SU-DHL-6 (cell line): ENCODE data around the gene SPINK14.

Experiments
- H2AFZ ChIP-seq: fragments of 200-600 bp; sonication (generic); 2 replicates; pipeline ENCODE4 v1.6.1; 2014; ENCODE audit warnings: low read depth, mild to moderate bottlenecking, moderate library complexity, mixed read lengths, antibody characterized with exemption, low read length; ENCODE audit not compliant: severe bottlenecking
- H3F3A ChIP-seq: fragments of 200-600 bp; shearing (Covaris generic); 2 replicates; pipeline ENCODE4 v1.6.0; 2016; ENCODE audit warnings: antibody characterized with exemption, mild to moderate bottlenecking; ENCODE audit not compliant: insufficient read depth
- H3K27ac ChIP-seq: fragments of 200-600 bp; sonication (generic); 2 replicates; pipeline ENCODE4 v1.5.1; 2016; ENCODE audit warnings: low read depth, mild to moderate bottlenecking, low read length, moderate library complexity, mixed read lengths
- H3K27me3 ChIP-seq: fragments of 200-600 bp; sonication (generic), shearing (Covaris generic); 2 replicates; pipeline ENCODE4 v1.6.0; 2014; ENCODE audit warnings: mild to moderate bottlenecking, low read length
- H3K36me3 ChIP-seq: fragments of 200-600 bp; sonication (generic); 2 replicates; pipeline ENCODE4 v1.6.1; 2014; ENCODE audit warnings: mild to moderate bottlenecking, low read length, mixed read lengths
- H3K4me2 ChIP-seq: fragments of 300-600, 200-600 bp; shearing (Covaris generic), sonication (generic); 2 replicates; pipeline ENCODE4 v1.6.0; 2014; ENCODE audit warnings: low read length, low read depth, mild to moderate bottlenecking; ENCODE audit not compliant: poor library complexity, severe bottlenecking
- H3K4me3 ChIP-seq: fragments of 200-600 bp; sonication (generic); 2 replicates; pipeline ENCODE4 v1.5.1; 2014; ENCODE audit warnings: antibody characterized with exemption, low read length, mild to moderate bottlenecking, mixed read lengths; ENCODE audit not compliant: insufficient read depth, poor library complexity, severe bottlenecking
- H3K79me2 ChIP-seq: fragments of 200-600 bp; sonication (generic); 2 replicates; pipeline ENCODE4 v1.6.1; 2014; ENCODE audit warnings: mild to moderate bottlenecking, low read length, moderate library complexity; ENCODE audit not compliant: insufficient read depth
- H3K9ac ChIP-seq: fragments of 200-600 bp; sonication (generic); 2 replicates; pipeline ENCODE4 v1.7.0; 2014; ENCODE audit warnings: mild to moderate bottlenecking, low read length
- H3K9me2 ChIP-seq: fragments of 200-600 bp; sonication (generic); replicated peaks from 2 replicates; pipeline ENCODE4 v1.6.1; 2014; ENCODE audit warnings: low read length; ENCODE audit not compliant: insufficient read depth
- H3K9me3 ChIP-seq: fragments of 200-600 bp; sonication (generic); 2 replicates; pipeline ENCODE4 v1.6.1; 2014; ENCODE audit warnings: low read length, mixed read lengths; ENCODE audit not compliant: insufficient read depth
- H4K20me1 ChIP-seq: fragments of 200-600 bp; sonication (generic); 2 replicates; pipeline ENCODE4 v1.6.1; 2014; ENCODE audit warnings: low read depth, mild to moderate bottlenecking, antibody characterized with exemption, low read length, moderate library complexity, mixed read lengths
- CTCF ChIP-seq: fragments of 200-600 bp; sonication (generic); IDR thresholded peaks from one replicate; pipeline ENCODE4 v1.5.1; 2017; ENCODE audit warnings: antibody characterized with exemption, mild to moderate bottlenecking, low read length, moderate library complexity; ENCODE audit not compliant: insufficient read depth, poor library complexity, severe bottlenecking
- EZH2phosphoT487 ChIP-seq: fragments of 200-600 bp; sonication (generic), shearing (Covaris generic); conservative IDR thresholded peaks from 2 replicates; pipeline ENCODE4 v1.6.1; 2018; ENCODE audit warnings: mild to moderate bottlenecking, antibody characterized with exemption, low read length, moderate library complexity, mixed read lengths

SPINK14 gene

GRCh38 chr5:148176480-148176879 is 8.1 kb downstream of the SPINK14 start:
- no peak overlapping the region for H3K27ac ChIP-seq
- H3K79me2 ChIP-seq, result no peaks in the 10 kb centered on the region
- no peak overlapping the region for H3K4me3 ChIP-seq
- TF ChIP-seq EZH2phosphoT487 (no peak), CTCF (no peak)
- no peaks in the 10 kb centered on the region for H3F3A ChIP-seq
- H3K9me2 ChIP-seq, result no peaks in the 10 kb centered on the region
- H3K27me3 ChIP-seq, result no peaks in the 10 kb centered on the region
- H3K4me2 ChIP-seq, result no peak overlapping the region
- H3K9me3 ChIP-seq, result no peaks in the 10 kb centered on the region
- no peak overlapping the region for H3K9ac ChIP-seq
- H2AFZ ChIP-seq, result no peak overlapping the region
- no peaks in the 10 kb centered on the region for H3K36me3 ChIP-seq
- no peaks in the 10 kb centered on the region for H4K20me1 ChIP-seq

GRCh38 chr5:148177207-148177606 is 8.9 kb downstream of the SPINK14 start:
- Histone ChIP-seq H3K9ac (no peak overlapping the region), H3K4me2 (no peak overlapping the region), H2AFZ (no peak overlapping the region), H3K36me3 (no peaks in the 10 kb centered on the region), H3K79me2 (no peaks in the 10 kb centered on the region), H3F3A (no peaks in the 10 kb centered on the region), H3K9me3 (no peaks in the 10 kb centered on the region), H3K27ac (no peak overlapping the region), H3K4me3 (no peak overlapping the region), H3K9me2 (no peaks in the 10 kb centered on the region), H4K20me1 (no peaks in the 10 kb centered on the region), H3K27me3 (no peaks in the 10 kb centered on the region)
- TF ChIP-seq CTCF (no peak), EZH2phosphoT487 (no peak)

GRCh38 chr5:148179234-148179824 is 11.0 kb downstream of the SPINK14 start:
- Histone ChIP-seq H3K9me3 (no peaks in the 10 kb centered on the region), H3K27me3 (no peaks in the 10 kb centered on the region), H3K4me2 (no peak overlapping the region), H3F3A (no peaks in the 10 kb centered on the region), H3K27ac (no peak overlapping the region), H2AFZ (no peak overlapping the region), H4K20me1 (no peaks in the 10 kb centered on the region), H3K9ac (no peak overlapping the region), H3K4me3 (no peak overlapping the region), H3K36me3 (no peaks in the 10 kb centered on the region), H3K79me2 (no peaks in the 10 kb centered on the region), H3K9me2 (no peaks in the 10 kb centered on the region)
- TF ChIP-seq EZH2phosphoT487 (no peak), CTCF (peak; percentile 65)
